NK-92 (cell line): ENCODE results near the gene GLCCI1.

Source experiments
- DNase-seq: peaks from one replicate; lab custom pipeline; 2025; ENCODE audit not compliant: unreplicated experiment; lab: John Stamatoyannopoulos, UW

GLCCI1 gene

DNA sequence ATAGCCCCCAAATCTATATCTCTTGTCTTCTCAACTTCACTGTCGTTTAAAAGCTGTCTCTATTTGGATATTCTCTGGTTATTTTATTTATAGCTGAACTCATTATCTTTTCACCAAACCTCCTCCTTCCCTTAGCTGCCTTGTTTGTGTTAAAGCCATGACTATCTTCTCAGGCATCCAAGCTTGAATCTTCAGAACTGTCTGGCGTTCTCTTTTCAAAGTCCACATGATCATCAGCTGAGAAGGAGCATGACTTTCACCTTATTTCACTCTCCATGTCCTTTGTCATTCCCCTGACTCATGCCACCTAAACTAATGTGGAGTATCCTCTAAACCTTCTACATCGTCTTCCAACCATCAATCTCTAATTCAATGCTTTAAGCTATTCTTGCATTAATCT, 5.7 kb upstream of the GLCCI1 start:
- no peak for DNase-seq

DNA sequence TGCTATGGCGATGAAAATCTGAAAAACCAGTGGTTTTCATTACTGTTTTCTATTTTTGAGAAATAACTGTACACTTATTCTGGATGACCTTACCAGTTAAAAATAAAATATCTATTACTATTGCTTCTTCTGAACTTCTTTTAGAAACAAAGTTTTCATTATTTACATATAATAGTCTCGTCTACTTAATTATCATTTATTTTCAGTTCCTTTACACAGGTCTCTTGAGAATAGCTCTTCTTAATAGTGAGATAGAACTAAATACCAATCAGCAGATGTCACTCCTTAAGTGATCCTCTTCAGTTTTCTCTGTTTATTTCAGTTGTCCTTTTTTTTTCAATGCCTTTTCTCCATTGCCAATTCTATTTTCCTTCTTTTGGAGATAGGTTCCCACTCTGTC, 4.3 kb upstream of the GLCCI1 start:
- no peak for DNase-seq

DNA sequence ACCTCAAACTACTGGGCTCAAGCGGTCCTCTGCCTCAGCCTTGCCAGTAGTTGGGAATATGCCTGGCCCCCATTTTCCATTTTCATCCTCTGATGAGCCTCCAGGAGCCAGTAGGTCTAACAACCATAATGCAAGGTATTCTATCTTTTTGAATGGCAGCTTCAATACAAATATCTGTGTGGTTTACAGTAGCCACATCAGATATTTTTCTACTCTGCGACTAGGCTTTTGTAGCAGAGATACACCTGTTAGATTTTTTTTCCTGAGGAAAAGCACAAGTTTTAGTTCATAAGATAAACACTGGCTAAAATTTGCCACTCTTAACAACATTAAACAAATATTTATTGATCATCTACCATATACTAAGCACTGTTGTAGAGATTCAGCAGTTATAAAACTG, 3.9 kb upstream of the GLCCI1 start:
- no peak for DNase-seq

DNA sequence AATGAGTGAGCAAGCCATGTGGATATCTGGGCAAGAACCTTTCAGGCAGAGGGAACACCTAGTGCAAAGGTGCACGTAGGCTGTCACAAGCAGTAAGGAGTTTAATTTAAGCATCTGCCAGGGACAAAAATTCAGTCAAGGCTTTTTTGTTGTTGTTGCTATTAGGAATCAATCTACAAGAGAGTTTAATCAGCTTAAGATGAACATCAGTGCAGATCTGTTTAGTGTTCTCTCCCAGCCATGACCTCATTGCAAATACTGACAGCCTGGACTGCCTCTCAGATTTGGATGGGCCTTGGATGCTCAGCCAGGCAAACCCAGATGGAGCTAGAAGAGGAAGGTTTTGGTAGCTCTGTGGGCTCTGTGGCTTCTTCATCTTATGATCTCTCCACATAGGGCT, 3.3 kb upstream of the GLCCI1 start:
- DNase-seq = no peak

DNA sequence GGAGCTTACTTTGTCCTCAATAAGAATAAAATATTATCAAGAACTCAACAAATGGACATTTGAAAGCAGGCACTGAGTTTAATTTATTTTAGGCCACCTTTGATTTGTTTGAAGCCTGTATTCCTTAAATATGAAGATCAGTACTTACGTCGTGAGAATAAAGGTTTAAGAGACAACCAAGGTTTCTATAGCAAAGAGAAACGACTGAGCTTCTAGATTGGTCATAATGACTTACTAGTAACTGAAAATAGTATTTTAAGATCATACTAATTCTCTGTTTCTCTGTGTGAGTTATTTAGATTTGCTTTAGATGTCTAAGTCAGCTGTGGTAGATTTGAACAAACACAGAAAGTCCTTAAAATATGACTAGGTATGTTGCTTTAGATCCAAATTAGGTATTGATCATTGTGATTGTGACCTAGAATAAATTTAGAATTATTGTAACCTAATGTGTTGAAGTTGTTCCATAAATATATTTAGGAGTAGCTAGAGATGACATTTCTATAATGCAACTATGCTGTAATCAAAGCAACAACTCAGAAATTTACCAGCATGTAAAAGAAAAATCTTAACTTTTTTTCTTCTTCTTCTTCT, 2.4 kb upstream of the GLCCI1 start:
- no peak for DNase-seq

DNA sequence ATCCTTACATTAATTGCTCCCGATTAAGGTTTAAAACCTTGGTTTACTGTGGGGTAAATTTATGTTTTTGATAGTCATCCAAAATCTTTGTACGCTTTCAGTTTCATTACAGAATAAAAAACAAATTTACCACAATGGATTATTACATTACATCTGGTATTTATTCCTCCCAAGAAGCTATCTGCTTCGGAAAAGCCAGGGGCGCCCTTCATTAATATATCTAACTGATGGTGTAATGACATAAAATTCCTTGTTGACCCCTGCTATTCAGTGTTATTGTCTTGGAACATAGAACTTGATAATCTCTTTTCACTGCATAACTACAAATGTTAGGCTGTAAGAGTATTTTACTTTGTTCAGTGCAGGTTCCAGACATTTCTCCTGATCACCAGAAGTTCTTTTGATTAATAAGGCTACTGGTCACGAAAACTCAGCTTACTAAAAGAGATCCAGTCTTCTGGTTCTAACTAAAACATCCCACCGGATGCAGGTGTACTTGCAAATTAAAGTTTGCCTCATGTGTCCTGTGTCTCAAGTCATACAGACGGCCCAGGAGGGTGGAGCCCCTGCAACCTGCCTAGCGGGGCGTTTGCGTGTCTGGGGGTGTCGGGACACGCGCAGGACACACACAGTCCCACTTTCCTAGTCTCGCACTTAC, 581 bp upstream of the GLCCI1 start:
- no peak for DNase-seq

DNA sequence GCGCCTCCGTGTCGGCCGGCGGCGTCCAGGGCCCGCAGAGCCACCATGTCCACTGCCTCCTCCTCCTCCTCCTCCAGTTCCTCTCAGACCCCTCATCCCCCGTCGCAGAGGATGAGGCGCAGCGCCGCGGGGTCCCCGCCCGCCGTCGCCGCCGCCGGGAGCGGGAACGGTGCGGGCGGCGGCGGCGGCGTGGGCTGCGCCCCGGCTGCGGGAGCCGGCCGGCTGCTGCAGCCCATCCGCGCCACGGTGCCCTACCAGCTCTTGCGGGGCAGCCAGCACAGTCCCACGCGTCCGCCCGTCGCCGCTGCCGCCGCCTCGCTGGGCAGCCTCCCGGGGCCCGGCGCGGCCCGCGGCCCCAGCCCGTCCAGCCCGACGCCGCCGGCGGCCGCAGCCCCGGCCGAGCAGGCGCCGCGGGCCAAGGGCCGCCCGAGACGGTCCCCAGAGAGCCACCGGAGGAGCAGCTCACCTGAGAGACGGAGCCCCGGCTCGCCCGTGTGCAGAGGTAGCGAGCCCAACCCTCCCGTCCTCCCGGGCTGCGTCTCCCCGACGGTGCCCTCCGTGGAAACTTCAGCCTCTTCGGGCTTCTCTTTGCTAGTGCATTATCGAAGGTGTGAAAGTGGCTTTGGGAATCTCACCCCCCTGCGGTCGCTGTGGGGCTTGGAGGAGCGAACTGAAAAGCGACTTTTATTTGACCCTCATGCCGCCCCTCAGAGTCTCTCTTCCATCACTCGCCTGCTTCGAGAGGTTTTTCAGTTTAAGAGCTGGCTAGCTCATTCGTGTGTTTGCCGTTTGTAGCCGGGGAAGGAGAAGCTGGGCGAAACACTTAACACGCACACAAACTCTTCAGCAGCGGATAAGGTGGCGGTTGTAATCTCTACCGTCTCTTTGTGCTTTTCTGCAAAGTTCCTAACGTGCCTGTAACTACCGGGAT, 975 bp downstream of the GLCCI1 start:
- DNase-seq = no peak

DNA sequence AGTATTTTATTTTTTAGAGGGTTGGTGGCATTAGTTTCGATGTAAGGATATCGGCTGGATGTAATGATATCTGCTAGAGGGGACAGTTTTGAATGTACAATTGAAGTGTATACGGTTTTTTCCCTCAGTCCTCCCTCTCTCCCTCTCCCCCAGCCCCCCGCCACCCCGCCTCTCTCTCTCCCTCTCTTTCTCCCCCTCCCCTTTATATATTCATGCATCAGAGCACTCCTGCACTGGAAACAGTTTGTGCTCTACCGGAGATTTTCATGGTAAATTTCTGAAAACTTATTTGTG, 1.6 kb downstream of the GLCCI1 start:
- no peak for DNase-seq

DNA sequence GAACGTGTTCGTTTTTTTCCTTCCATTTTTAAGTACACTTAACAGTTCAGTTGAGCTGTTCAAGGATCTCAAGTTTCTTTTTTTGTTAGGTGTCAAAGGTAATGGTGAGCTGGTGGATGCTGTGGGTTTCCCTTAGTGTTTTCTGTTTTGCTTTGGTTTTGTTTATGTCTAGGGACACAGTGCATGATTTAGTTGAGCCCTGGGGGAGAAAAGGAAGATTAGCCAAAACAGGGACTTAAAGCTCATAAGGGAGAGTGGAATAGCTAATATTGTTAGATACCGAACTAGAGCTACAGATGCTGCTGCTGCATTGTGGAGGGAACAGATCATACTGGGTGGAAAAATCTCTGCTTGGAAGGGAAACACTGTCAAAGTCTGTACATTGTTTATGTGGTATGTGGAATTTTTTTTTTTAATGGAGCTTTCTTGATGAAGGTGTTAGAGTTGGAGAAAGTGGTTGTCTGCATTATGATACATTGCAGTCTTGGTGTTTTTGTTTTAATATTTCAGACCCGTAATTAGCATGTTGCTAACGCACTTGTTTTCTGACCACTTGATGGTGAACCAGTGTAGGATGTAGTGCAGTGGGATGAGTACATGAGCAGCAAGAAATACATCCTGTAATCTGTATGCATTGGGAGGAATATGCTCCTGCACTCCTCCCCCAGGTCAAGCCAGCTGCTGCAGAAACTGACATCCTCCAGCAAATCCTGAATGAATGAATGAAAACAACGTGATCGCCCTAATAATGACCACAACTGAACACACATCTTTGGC, 2.1 kb downstream of the GLCCI1 start:
- DNase-seq = no peak

DNA sequence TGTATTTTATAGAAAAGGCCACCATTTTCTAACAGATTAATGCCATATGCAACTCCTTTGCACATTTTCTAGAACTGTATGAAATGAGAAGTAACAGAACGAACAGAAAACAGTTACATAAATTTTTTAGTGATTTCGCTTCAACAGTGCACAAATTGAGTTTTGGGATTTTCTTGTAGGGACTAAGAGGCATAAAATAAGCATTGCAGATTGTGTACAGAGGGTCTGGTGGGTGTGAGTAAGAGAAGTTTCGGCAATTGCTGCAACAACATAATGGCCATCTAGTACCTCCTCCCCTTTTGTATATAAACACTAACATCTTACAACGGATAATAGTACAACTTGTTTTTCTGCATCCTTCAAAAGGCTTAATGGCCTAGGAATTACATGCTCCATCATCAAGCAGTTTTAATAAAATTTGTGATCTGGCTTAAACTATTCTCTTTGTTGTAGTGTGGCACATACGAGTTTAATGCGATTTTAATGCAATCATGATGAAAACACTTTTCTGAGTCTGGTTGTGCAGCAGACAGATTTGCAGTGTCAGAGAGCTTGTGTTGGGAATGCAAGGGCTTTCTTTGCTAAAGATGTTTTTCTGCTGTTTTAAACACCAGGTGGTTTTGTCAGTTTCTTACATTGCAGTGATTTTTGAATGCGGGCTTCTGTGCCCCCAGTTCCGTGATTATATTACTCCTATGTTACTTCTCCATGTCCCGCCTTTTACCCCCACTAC, 2.9 kb downstream of the GLCCI1 start:
- no peak for DNase-seq

DNA sequence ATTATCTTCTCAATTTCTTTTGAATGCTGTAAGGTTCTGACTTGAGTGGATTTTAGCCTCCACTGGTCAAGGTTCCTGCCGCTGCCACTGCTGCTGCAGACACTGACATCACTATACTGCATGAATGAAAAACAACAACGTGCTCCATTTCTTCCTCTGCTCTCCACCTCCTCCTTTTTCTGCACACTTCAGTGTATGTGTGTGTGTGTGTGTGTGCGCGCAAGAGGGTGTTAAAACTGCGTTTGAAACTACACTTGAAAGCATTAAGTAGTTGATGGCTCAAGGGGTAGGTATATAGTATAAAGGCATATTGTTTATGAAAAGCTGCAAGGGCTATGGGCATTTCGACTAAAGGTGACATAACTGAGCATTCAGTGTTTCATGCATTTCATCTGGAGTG, 3.5 kb downstream of the GLCCI1 start:
- DNase-seq = no peak

DNA sequence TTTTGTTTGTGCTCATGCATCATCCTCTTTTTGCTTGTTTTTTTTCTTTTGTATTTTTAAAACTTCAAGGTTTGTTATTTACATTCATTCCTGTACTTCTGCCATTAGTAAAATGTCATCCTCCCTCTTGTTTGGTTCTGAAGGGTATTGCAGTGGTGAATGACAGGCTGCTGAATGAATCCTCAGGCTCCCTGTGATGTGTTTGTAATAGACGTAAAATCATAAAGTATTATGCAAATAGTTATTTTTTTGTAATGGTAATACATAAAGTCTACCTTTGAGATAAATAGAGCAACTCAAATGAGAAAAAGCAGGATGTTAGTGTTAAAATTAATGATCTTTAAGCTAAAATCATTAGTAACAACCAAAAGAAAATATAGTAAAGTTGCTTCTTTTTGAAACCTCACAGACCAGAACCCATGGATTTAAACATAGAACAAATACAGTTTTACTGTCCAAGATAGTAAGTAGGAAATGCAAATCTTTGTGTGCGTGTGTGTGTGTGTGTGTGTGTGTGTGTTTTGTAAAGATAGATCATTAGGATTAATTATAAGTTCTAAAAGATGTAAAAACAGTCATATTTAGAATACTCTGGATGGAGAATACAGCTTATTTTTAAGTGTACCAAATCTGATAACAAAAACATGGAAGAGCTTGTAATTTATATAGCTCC, 4.5 kb downstream of the GLCCI1 start:
- no peak for DNase-seq

DNA sequence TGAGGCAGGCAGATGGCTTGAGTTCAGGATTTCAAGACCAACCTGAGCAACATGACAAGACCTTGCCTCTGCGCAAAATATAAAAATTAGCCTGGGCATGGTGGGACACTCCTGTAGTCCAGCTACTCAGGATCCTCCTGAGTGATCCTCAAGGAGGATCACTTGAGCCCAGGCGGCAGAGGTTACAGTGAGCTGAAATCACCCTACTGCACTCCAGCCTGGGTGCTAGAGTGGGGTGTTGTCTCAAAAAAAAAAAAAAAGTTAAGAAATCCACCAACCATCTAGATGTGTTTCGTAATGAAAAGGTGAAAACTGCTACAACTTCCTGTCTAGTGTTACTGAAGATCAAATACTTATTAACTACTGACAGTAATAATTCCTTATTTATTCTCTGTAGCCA, 8.1 kb downstream of the GLCCI1 start:
- no peak for DNase-seq

DNA sequence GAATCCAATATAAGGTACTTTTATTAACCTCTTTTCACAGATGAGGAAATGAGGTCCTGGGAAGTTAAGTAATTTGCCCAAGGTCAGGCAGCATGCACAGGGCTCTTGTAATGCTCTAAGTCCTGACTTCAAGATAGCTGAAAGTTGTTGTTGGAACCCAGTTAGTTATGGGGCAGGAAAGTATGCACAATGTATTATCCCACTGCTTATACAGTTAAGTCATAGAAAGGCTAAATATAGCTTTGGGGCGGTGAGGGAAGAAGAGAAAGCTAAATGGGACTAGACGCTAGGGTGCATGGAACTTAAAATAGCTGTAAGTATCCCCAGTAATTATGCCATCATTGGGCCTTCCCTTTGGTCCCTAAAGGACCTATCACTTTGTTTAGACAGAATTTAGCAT, 9.2 kb downstream of the GLCCI1 start:
- no peak for DNase-seq

DNA sequence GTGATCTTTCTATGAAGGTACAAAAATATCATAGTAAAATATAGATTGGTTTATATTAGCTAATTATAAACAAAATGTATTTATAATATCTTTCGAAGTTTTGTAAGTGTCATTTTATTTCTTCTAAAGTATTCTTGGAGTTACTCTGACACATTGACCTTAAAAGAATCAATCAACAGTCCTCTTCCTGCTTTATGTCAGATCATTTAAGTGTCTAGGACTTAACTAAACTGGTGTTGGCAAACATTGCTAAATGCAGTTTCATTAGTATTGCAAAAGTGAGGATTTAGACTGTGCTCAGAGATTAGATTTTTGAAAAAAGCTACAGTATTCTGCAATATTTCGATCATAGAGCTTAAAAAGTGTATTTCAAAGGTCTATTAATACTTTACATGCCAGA, 10.3 kb downstream of the GLCCI1 start:
- no peak for DNase-seq

DNA sequence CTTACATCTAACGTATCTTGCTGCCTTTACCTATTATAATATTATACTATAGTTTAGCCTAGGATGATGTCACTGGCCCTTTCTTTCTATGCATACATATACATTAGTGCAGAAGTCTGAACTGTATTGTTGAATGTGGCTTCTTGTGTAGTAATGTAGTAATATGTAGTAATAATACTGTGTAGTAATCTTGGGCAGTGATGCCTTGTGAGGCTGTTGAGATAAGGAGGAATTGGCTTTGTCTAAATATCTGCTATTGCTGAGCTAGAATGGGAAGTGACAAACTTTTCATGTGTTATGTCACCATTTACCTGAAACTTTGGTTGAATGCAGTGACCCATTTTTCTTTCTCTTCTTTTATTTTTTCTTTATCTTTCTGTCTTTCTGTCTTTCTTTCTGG, 11.0 kb downstream of the GLCCI1 start:
- no peak for DNase-seq

DNA sequence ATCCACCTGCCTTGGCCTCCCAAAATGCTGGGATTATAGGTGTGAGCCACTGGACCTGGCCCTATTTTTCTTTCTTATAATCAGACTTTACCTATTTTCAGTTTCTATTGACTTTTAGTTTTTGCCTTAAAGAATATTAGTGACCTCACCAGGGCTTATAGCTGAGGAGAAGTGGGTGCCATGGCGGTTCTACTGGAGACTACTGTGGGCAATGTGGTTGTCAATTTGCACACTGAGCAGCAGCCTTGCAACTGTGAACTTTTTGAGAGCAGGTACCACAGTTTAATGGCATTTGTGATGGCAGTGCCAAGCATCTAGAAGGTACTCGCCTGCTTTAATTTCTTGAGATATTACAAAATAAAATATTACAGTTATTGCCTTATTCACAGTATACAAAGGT, 11.5 kb downstream of the GLCCI1 start:
- DNase-seq = no peak

DNA sequence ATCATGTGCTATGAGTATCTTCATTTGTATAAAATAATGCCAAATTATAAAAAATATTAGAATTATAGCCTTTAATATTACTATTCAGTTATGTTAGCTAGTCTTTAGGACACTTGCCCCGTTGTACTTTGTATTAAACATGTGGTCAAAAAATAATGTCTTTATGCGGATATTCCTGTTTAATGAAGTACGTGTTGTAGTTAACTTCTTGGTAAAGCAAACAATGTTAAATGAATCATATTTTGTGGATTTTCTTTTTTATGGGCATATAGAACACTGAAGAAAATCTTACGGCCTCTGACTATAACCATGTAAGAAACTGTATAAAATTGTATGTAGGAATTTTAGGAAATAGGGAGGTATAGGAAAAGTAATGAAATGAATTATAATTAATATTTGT, 14.3 kb downstream of the GLCCI1 start:
- no peak for DNase-seq

DNA sequence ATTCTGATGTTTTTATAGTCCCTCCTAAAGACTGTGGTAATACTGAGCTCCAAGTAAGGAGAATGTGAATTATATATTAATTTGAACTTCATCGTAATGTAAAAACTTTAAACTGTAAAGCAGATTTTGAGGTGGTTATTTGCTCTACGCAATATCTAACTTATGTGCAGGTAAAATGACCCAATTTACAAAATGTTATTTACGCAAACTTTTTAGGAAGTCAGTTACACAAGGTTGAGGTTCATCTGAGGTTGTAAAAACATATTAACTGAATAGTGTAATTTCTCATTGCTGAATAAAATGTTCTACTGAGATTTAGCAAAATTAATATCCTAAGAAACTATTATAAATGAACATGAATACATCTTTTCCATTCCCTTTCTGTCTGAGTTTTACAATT, 15.8 kb downstream of the GLCCI1 start:
- no peak for DNase-seq

DNA sequence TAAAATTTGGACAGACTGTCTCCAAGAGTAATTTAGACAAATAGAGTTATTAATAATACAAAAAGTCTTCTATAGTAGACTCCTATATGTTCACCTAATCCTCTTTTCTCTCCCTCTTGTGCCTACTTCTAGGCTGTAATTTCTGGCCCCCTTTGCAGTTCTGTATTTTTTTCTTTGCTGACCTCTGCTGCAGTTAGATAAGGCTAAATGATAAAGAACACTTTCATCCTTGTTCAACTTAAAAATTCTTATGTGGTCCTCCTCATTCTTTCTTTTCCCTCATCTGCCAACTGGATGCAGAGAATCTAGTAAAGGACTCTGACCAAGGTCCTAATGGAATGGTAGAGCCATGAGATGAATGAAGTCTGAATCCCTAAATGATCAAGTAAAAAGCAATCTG, 20.1 kb downstream of the GLCCI1 start:
- DNase-seq = no peak
